C4-2B (cell line): ENCODE data around the gene CSGALNACT2.

Experiments used
- H3K27ac ChIP-seq: fragments of 450-650 bp; 2 replicates; pipeline ENCODE4 v1.5.1; 2017
- CTCF ChIP-seq: fragments of 450-650 bp; conservative IDR thresholded peaks from 2 replicates; pipeline ENCODE4 v1.5.1; 2017; ENCODE audit warnings: mild to moderate bottlenecking
- ZFX ChIP-seq: fragments of 450-650 bp; IDR thresholded peaks from 2 replicates; pipeline ENCODE4 v1.6.1; 2017

Gene CSGALNACT2

GRCh38 chr10:43192884-43193283 is 54.6 kb downstream of the CSGALNACT2 start:
- TF ChIP-seq ZFX, result no peak
- TF ChIP-seq CTCF, result no peak
- peak overlapping the region; percentile 72 for H3K27ac ChIP-seq

- H3K27ac ChIP-seq, result peak overlapping the region; percentile 72
- TF ChIP-seq CTCF (no peak), ZFX (no peak)
These were observed 55.3 kb downstream of the CSGALNACT2 start for GRCh38 chr10:43193496-43194080.

GRCh38 chr10:43194266-43194665 is 56.0 kb downstream of the CSGALNACT2 start:
- H3K27ac ChIP-seq, result peak overlapping the region; percentile 72

GRCh38 chr10:43194859-43195258 is 56.6 kb downstream of the CSGALNACT2 start:
- H3K27ac ChIP-seq, result peak overlapping the region; percentile 72
- TF ChIP-seq ZFX, result 0 out of 2 replicates have a peak, but pooled peaks have one; percentile 30
- no peak for TF ChIP-seq CTCF

More at GRCh38 chr10:43194266-43194665, 56.0 kb downstream of the CSGALNACT2 start:
- no peak for TF ChIP-seq ZFX
- no peak for TF ChIP-seq CTCF

- H3K27ac ChIP-seq, result peak overlapping the region; percentile 72
- TF ChIP-seq CTCF (no peak), ZFX (no peak)
These were observed 57.3 kb downstream of the CSGALNACT2 start for GRCh38 chr10:43195557-43195956.

GRCh38 chr10:43196131-43196980 is 58.1 kb downstream of the CSGALNACT2 start:
- TF ChIP-seq ZFX, result no peak
- no peak for TF ChIP-seq CTCF
- no peak overlapping the region for H3K27ac ChIP-seq
